Measurements from ENCODE around the gene PRKG1. TPM values are rescaled to one million over a fixed set of nuclear protein-coding genes. Genes with fewer than 3 reads are reported as not detected.

Gene PRKG1
- total and polyA plus RNA-seq, 2 experiments from 2014 or later, result 10.7 to 21.8 TPM

GRCh38 chr10:51532044-51532443 is 457.8 kb downstream of the PRKG1 start:
- Histone ChIP-seq H3K9me2 (ENCODE audit: insufficient read depth) (no peaks in the 10 kb centered on the region), H3K79me2 (ENCODE audit: insufficient read depth) (no peaks in the 10 kb centered on the region), H3K4me3 (no peak overlapping the region), H3K9ac (no peak overlapping the region), H3K9me3 (ENCODE audit: low read depth) (no peaks in the 10 kb centered on the region), H4K20me1 (ENCODE audit: insufficient read depth) (no peaks in the 10 kb centered on the region), H3K27ac (no peak overlapping the region), H3K4me1 (ENCODE audit: insufficient read depth) (no peaks in the 10 kb centered on the region), H3K36me3 (ENCODE audit: low read depth) (no peaks in the 10 kb centered on the region), H2AFZ (no peak overlapping the region), H3F3A (ENCODE audit: insufficient read depth) (no peaks in the 10 kb centered on the region), H3K4me2 (ENCODE audit: unreplicated experiment) (no peak overlapping the region), H3K27me3 (replicated peaks; ENCODE audit: insufficient read depth) (no peaks in the 10 kb centered on the region)
- DNase-seq, result no peak
- in situ Hi-C loops (cut with MboI), result no loop called here
- TF ChIP-seq EZH2phosphoT487 (IDR thresholded peaks at IDR 0.05; ENCODE audit: insufficient read depth, low read depth) (no peak), EZH2 (IDR thresholded peaks at IDR 0.05; ENCODE audit: insufficient read depth, poor library complexity, severe bottlenecking) (no peak)
- WGBS, 2 experiments (ENCODE audit: low coverage in 1 of 2, low lambda C conversion rate in 2 of 2, missing lambda C conversion rate in 2 of 2), result 97 to 99% methylated on average over 4 of the region's 4 CpGs

GRCh38 chr10:51542853-51543252 is 468.6 kb downstream of the PRKG1 start:
- WGBS, 2 experiments (ENCODE audit: low coverage in 1 of 2, low lambda C conversion rate in 2 of 2, missing lambda C conversion rate in 2 of 2), result 93 to 95% methylated on average over 5 of the region's 5 CpGs
- no peaks in the 10 kb centered on the region for H3K36me3 ChIP-seq (ENCODE audit: low read depth)
- no peak overlapping the region for H3K4me2 ChIP-seq (ENCODE audit: unreplicated experiment)
- no peaks in the 10 kb centered on the region for H4K20me1 ChIP-seq (ENCODE audit: insufficient read depth)
- H3F3A ChIP-seq (ENCODE audit: insufficient read depth), result no peaks in the 10 kb centered on the region
- no peaks in the 10 kb centered on the region for H3K9me3 ChIP-seq (ENCODE audit: low read depth)
- H3K79me2 ChIP-seq (ENCODE audit: insufficient read depth), result no peaks in the 10 kb centered on the region
- DNase-seq, result no peak
- no peak overlapping the region for H2AFZ ChIP-seq
- no peaks in the 10 kb centered on the region for H3K9me2 ChIP-seq (ENCODE audit: insufficient read depth)
- no peaks in the 10 kb centered on the region for H3K27me3 ChIP-seq (replicated peaks; ENCODE audit: insufficient read depth)
- H3K9ac ChIP-seq, result no peak overlapping the region
- no peak for TF ChIP-seq EZH2phosphoT487 (IDR thresholded peaks at IDR 0.05; ENCODE audit: insufficient read depth, low read depth)
- TF ChIP-seq EZH2 (IDR thresholded peaks at IDR 0.05; ENCODE audit: insufficient read depth, poor library complexity, severe bottlenecking), result no peak
- no peaks in the 10 kb centered on the region for H3K4me1 ChIP-seq (ENCODE audit: insufficient read depth)
- H3K27ac ChIP-seq, result no peak overlapping the region
- H3K4me3 ChIP-seq, result no peak overlapping the region
- in situ Hi-C loops (cut with MboI), result no loop called here

GRCh38 chr10:51544933-51545332 is 470.6 kb downstream of the PRKG1 start:
- no peaks in the 10 kb centered on the region for H3K27me3 ChIP-seq (replicated peaks; ENCODE audit: insufficient read depth)
- no peak overlapping the region for H3K27ac ChIP-seq
- H4K20me1 ChIP-seq (ENCODE audit: insufficient read depth), result no peaks in the 10 kb centered on the region
- no peaks in the 10 kb centered on the region for H3K9me3 ChIP-seq (ENCODE audit: low read depth)
- H3K36me3 ChIP-seq (ENCODE audit: low read depth), result no peaks in the 10 kb centered on the region
- no peak overlapping the region for H3K4me2 ChIP-seq (ENCODE audit: unreplicated experiment)
- TF ChIP-seq EZH2 (IDR thresholded peaks at IDR 0.05; ENCODE audit: insufficient read depth, poor library complexity, severe bottlenecking) (no peak), EZH2phosphoT487 (IDR thresholded peaks at IDR 0.05; ENCODE audit: insufficient read depth, low read depth) (no peak)
- no peaks in the 10 kb centered on the region for H3K9me2 ChIP-seq (ENCODE audit: insufficient read depth)
- in situ Hi-C loops (cut with MboI), result no loop called here
- no peak overlapping the region for H2AFZ ChIP-seq
- no peaks in the 10 kb centered on the region for H3F3A ChIP-seq (ENCODE audit: insufficient read depth)
- no peak for DNase-seq
- no peak overlapping the region for H3K9ac ChIP-seq
- H3K4me1 ChIP-seq (ENCODE audit: insufficient read depth), result no peaks in the 10 kb centered on the region
- no peaks in the 10 kb centered on the region for H3K79me2 ChIP-seq (ENCODE audit: insufficient read depth)
- 88 to 98% methylated on average over 1 of the region's 1 CpG for WGBS, 2 experiments (ENCODE audit: low coverage in 1 of 2, low lambda C conversion rate in 2 of 2, missing lambda C conversion rate in 2 of 2)
- H3K4me3 ChIP-seq, result no peak overlapping the region

GRCh38 chr10:51547941-51548340 is 473.7 kb downstream of the PRKG1 start:
- no peak overlapping the region for H3K4me3 ChIP-seq
- H3K79me2 ChIP-seq (ENCODE audit: insufficient read depth), result no peaks in the 10 kb centered on the region
- no peaks in the 10 kb centered on the region for H4K20me1 ChIP-seq (ENCODE audit: insufficient read depth)
- no peaks in the 10 kb centered on the region for H3K9me2 ChIP-seq (ENCODE audit: insufficient read depth)
- in situ Hi-C loops (cut with MboI), result no loop called here
- H2AFZ ChIP-seq, result no peak overlapping the region
- TF ChIP-seq EZH2 (IDR thresholded peaks at IDR 0.05; ENCODE audit: insufficient read depth, poor library complexity, severe bottlenecking), result no peak
- no peak for TF ChIP-seq EZH2phosphoT487 (IDR thresholded peaks at IDR 0.05; ENCODE audit: insufficient read depth, low read depth)
- H3K9me3 ChIP-seq (ENCODE audit: low read depth), result no peaks in the 10 kb centered on the region
- H3K27ac ChIP-seq, result no peak overlapping the region
- no peaks in the 10 kb centered on the region for H3K27me3 ChIP-seq (replicated peaks; ENCODE audit: insufficient read depth)
- no peaks in the 10 kb centered on the region for H3F3A ChIP-seq (ENCODE audit: insufficient read depth)
- H3K4me1 ChIP-seq (ENCODE audit: insufficient read depth), result no peaks in the 10 kb centered on the region
- H3K9ac ChIP-seq, result no peak overlapping the region
- no peak for DNase-seq
- WGBS, 2 experiments (ENCODE audit: low coverage in 1 of 2, low lambda C conversion rate in 2 of 2, missing lambda C conversion rate in 2 of 2), result 37 to 48% methylated on average over 2 of the region's 2 CpGs
- no peak overlapping the region for H3K4me2 ChIP-seq (ENCODE audit: unreplicated experiment)
- no peaks in the 10 kb centered on the region for H3K36me3 ChIP-seq (ENCODE audit: low read depth)

GRCh38 chr10:51552879-51553278 is 478.6 kb downstream of the PRKG1 start:
- TF ChIP-seq EZH2phosphoT487 (IDR thresholded peaks at IDR 0.05; ENCODE audit: insufficient read depth, low read depth), result no peak
- H3K4me1 ChIP-seq (ENCODE audit: insufficient read depth), result peaks cover 10% of the 10 kb centered on the region
- H3K79me2 ChIP-seq (ENCODE audit: insufficient read depth), result no peaks in the 10 kb centered on the region
- H2AFZ ChIP-seq, result no peak overlapping the region
- no peaks in the 10 kb centered on the region for H3K36me3 ChIP-seq (ENCODE audit: low read depth)
- H3K4me3 ChIP-seq, result no peak overlapping the region
- H3F3A ChIP-seq (ENCODE audit: insufficient read depth), result no peaks in the 10 kb centered on the region
- H4K20me1 ChIP-seq (ENCODE audit: insufficient read depth), result no peaks in the 10 kb centered on the region
- no peaks in the 10 kb centered on the region for H3K9me2 ChIP-seq (ENCODE audit: insufficient read depth)
- H3K4me2 ChIP-seq (ENCODE audit: unreplicated experiment), result no peak overlapping the region
- no peaks in the 10 kb centered on the region for H3K9me3 ChIP-seq (ENCODE audit: low read depth)
- DNase-seq, result no peak
- no peaks in the 10 kb centered on the region for H3K27me3 ChIP-seq (replicated peaks; ENCODE audit: insufficient read depth)
- H3K9ac ChIP-seq, result no peak overlapping the region
- in situ Hi-C loops (cut with MboI), result no loop called here
- H3K27ac ChIP-seq, result no peak overlapping the region

Measured in GM23248 (cell line).